Rectal smooth muscle tissue (tissue), 1 donor: ENCODE data around the gene FOXE3.

Experiments
- H3K27ac ChIP-seq: one replicate; pipeline ENCODE4 v1.7.0; 2013; ENCODE audit warnings: low read depth, low read length, inconsistent platforms
- H3K27me3 ChIP-seq: one replicate; pipeline ENCODE4 v1.7.0; 2013; ENCODE audit warnings: low read length; ENCODE audit not compliant: control insufficient read depth, insufficient read depth
- H3K36me3 ChIP-seq: one replicate; pipeline ENCODE4 v1.7.0; 2013; ENCODE audit warnings: low read length; ENCODE audit not compliant: control insufficient read depth, insufficient read depth
- H3K4me1 ChIP-seq: one replicate; pipeline ENCODE4 v1.7.0; 2013; ENCODE audit warnings: low read length; ENCODE audit not compliant: control insufficient read depth, insufficient read depth
- H3K4me3 ChIP-seq: one replicate; pipeline ENCODE4 v1.7.0; 2013; ENCODE audit warnings: low read length
- H3K9ac ChIP-seq: one replicate; pipeline ENCODE4 v1.7.0; 2013; ENCODE audit warnings: low read length

The FOXE3 gene

GRCh38 chr1:47409311-47410067 is 6.6 kb upstream of the FOXE3 start:
- H3K4me1 ChIP-seq, result no peaks in the 10 kb centered on the region
- H3K27ac ChIP-seq, result no peak overlapping the region
- H3K36me3 ChIP-seq, result no peaks in the 10 kb centered on the region
- H3K4me3 ChIP-seq, result no peak overlapping the region
- H3K9ac ChIP-seq, result no peak overlapping the region
- no peaks in the 10 kb centered on the region for H3K27me3 ChIP-seq

DNA sequence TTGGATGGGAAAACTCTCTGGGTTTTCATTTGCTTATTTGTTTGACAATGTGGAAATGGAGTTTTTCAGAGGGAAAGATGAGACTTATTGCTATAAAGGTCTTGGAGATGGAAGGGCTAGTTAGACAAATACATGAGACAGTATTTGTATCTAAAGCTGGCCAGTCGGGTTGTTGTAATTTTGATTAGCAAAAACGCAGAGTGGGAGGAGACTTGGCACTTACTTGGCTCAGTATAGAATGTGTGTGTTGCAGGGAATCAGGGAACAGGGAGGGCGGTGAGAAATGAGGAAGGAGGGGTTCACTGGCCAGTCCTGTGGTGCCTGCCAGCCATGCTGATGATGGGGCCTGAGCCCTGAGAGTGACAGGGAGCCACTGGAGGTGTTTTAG is 6.0 kb upstream of the FOXE3 start:
- Histone ChIP-seq H3K9ac (no peak overlapping the region), H3K27me3 (no peaks in the 10 kb centered on the region), H3K27ac (no peak overlapping the region), H3K4me3 (no peak overlapping the region), H3K36me3 (no peaks in the 10 kb centered on the region), H3K4me1 (no peaks in the 10 kb centered on the region)

DNA sequence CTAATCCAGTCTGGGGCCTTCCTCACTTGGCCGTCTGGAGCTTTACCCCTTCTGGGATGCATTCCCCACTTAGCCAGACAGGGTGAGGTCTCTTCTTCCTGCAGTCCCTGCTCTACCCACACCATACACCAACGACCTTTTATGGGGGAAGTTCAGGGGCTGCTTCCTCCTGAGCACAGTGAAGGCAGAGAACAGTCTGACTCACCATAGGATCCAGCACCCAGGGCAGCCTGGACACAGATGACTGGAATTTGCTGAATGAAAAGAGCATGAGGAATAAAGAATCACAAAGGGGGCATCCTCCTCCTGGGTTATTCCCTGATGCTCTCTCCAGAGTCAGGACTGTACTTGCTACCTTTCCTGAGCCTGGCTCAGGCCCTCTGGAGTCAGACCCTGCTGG is 4.6 kb upstream of the FOXE3 start:
- H3K27ac ChIP-seq, result no peak overlapping the region
- H3K4me3 ChIP-seq, result no peak overlapping the region
- H3K27me3 ChIP-seq, result peaks cover 3% of the 10 kb centered on the region
- no peaks in the 10 kb centered on the region for H3K36me3 ChIP-seq
- H3K4me1 ChIP-seq, result no peaks in the 10 kb centered on the region
- no peak overlapping the region for H3K9ac ChIP-seq

- no peaks in the 10 kb centered on the region for H3K36me3 ChIP-seq
- no peak overlapping the region for H3K27ac ChIP-seq
- H3K9ac ChIP-seq, result no peak overlapping the region
- H3K4me1 ChIP-seq, result no peaks in the 10 kb centered on the region
- H3K27me3 ChIP-seq, result peaks cover 6% of the 10 kb centered on the region
- H3K4me3 ChIP-seq, result no peak overlapping the region
Observed at GRCh38 chr1:47412437-47412836, 3.6 kb upstream of the FOXE3 start.

GRCh38 chr1:47416319-47417169 is 459 bp downstream of the FOXE3 start:
- Histone ChIP-seq H3K4me1 (no peaks in the 10 kb centered on the region), H3K9ac (no peak overlapping the region), H3K27me3 (peaks cover 14% of the 10 kb centered on the region), H3K27ac (no peak overlapping the region), H3K36me3 (no peaks in the 10 kb centered on the region), H3K4me3 (peak overlapping the region; percentile 37)

- Histone ChIP-seq H3K27me3 (peaks cover 14% of the 10 kb centered on the region), H3K4me3 (no peak overlapping the region), H3K9ac (no peak overlapping the region), H3K4me1 (no peaks in the 10 kb centered on the region), H3K36me3 (no peaks in the 10 kb centered on the region), H3K27ac (no peak overlapping the region)
Observed at GRCh38 chr1:47417170-47418044, 1.3 kb downstream of the FOXE3 start.

GRCh38 chr1:47418122-47418521 is 2.0 kb downstream of the FOXE3 start:
- no peak overlapping the region for H3K4me3 ChIP-seq
- H3K27me3 ChIP-seq, result peaks cover 14% of the 10 kb centered on the region
- H3K36me3 ChIP-seq, result no peaks in the 10 kb centered on the region
- no peaks in the 10 kb centered on the region for H3K4me1 ChIP-seq
- no peak overlapping the region for H3K9ac ChIP-seq
- H3K27ac ChIP-seq, result no peak overlapping the region

DNA sequence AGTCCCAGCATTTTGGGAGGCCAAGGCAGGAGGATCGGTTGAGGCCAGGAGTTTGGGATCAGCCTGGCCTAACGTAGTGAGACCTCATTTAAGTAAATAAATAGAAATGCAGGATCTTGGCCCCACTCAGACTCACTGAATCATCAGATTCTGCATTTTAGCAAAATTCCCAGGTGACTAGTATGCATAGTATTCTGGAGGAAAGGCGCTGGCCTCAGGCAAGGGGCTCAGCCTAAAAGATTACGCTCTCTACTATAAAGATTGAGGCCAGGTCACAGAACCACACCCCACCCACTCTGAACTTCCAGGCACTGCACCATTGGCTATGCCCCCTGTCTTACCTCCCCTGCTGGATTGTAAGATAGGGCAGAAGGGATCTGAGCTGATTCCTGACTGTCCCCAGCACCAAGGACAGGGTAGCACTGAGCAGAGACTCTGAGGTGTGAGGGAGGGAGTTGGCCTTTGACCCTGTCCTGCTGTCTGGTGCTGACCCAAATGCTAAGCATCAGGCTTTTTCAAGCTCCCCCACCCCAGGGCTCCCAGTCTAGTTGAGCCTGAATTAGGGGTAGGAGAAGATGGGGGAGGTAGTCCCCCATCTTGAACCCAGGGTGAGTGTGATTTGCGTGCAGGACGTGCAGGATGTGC is 2.7 kb downstream of the FOXE3 start:
- H3K36me3 ChIP-seq, result no peaks in the 10 kb centered on the region
- no peaks in the 10 kb centered on the region for H3K4me1 ChIP-seq
- no peak overlapping the region for H3K27ac ChIP-seq
- H3K27me3 ChIP-seq, result peaks cover 14% of the 10 kb centered on the region
- H3K4me3 ChIP-seq, result no peak overlapping the region
- H3K9ac ChIP-seq, result no peak overlapping the region

DNA sequence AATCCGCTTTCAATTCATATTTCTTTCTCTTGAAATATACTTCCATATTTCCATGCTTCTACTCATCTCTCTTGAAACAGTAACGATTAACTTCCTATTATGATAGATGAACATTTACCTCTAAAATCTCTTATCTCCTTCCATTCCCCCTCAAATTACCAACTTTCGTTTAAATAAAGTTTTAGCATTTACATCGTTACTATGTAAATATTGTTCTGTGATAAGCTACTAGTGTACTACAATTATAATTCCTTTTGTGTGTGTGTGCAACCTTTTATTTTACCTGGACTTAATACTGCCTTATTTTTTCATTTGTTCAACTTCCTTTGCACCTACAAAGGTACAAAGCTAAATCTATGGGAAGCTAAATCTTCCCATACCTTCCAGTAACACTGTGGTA is 4.5 kb downstream of the FOXE3 start:
- Histone ChIP-seq H3K4me1 (no peaks in the 10 kb centered on the region), H3K27me3 (peaks cover 14% of the 10 kb centered on the region), H3K36me3 (no peaks in the 10 kb centered on the region), H3K27ac (no peak overlapping the region), H3K9ac (no peak overlapping the region), H3K4me3 (no peak overlapping the region)

DNA sequence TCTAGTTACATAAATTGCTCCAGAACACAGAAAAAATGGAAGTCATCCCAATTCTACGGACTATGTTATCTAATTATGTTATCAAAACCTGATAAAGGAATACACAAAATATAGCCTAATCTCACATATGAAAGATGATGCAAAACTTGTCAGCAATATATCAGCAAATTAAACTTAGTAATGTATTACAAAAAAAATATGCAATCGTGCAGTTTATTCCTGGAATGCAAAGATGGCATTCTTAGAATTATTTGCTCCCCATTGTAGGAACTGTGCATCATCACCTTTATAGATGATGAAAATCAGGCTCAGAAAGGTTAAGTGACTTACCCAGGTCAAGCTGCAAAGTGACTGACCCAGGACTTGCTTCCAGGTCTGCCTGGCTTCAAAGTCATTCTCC is 7.8 kb downstream of the FOXE3 start:
- Histone ChIP-seq H3K4me1 (no peaks in the 10 kb centered on the region), H3K4me3 (no peak overlapping the region), H3K36me3 (no peaks in the 10 kb centered on the region), H3K27ac (no peak overlapping the region), H3K9ac (no peak overlapping the region), H3K27me3 (peaks cover 2% of the 10 kb centered on the region)

GRCh38 chr1:47424336-47424982 is 8.4 kb downstream of the FOXE3 start:
- Histone ChIP-seq H3K4me3 (no peak overlapping the region), H3K27me3 (no peaks in the 10 kb centered on the region), H3K4me1 (no peaks in the 10 kb centered on the region), H3K27ac (no peak overlapping the region), H3K36me3 (no peaks in the 10 kb centered on the region), H3K9ac (no peak overlapping the region)
